ENCODE data around the gene BRAF. TPM values are rescaled to one million over a fixed set of nuclear protein-coding genes. Genes with fewer than 3 reads are reported as not detected.

BRAF gene
- total and polyA plus RNA-seq, 2 of the 8 experiments (the other 6 are each of a cell fraction or from before 2014, with no cell fraction given), result 11.4 to 32.6 TPM

DNA sequence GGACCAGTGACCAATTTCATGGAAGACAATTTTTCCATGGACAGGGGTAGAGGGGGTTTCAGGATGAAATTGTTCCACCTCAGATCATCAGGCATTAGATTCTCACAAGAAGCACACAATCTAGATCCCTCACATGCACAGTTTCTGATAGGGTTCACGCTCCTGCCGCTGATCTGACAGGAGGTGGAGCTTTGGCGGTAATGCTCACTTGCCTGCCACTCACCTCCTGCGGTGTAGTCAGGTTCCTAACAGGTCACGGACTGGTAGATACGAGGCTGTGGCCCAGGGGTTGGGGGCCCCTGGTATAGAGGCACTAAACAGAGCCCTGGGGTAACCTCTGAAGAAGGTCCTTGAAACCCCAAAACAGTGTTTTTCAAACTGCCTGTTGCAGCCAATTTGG lies 6.5 kb downstream of the BRAF start:
- no peak overlapping the region for H3K4me2 ChIP-seq (ENCODE audit: insufficient read depth in 1 of 2, low read depth in 2 of 2, low read length in 2 of 2)
- no peak overlapping the region for H3K4ac ChIP-seq (replicated peaks; ENCODE audit: insufficient read length, low read depth, low read length)
- no peak overlapping the region for H3K56ac ChIP-seq (replicated peaks; ENCODE audit: insufficient read length, low read depth, low read length)
- no peak overlapping the region for H2BK15ac ChIP-seq (ENCODE audit: low read length)
- ChIA-PET CTCF (ENCODE audit: partially characterized antibody) (interaction anchor here (1.1 to 1.3 kb wide), 2 partner anchors 11 to 12 kb away, joined by 4 to 7 read pairs; no protein-coding TSS in a partner anchor), POLR2A (ENCODE audit: partially characterized antibody) (interaction anchor here (1.1 kb wide), 1 partner anchor 9 kb away, joined by 3 read pairs; no protein-coding TSS in a partner anchor)
- no peak overlapping the region for H4K5ac ChIP-seq (ENCODE audit: insufficient read length, low read depth, low read length)
- H4K91ac ChIP-seq (replicated peaks; ENCODE audit: insufficient read length, low read length), result no peak overlapping the region
- H2BK12ac ChIP-seq (ENCODE audit: low read depth, low read length), result no peak overlapping the region
- peaks cover 5% of the 10 kb centered on the region; the same call in 1 of the 2 replicates for H3K79me1 ChIP-seq (ENCODE audit: low read depth, low read length)
- no peak overlapping the region for H3K4me3 ChIP-seq (ENCODE audit: extremely low read depth in 1 of 4, insufficient read depth in 2 of 4, low read depth in 3 of 4, low read length in 4 of 4)
- no peak overlapping the region for H3K23ac ChIP-seq (ENCODE audit: insufficient read length)
- no peak overlapping the region for H3K9ac ChIP-seq (replicated peaks in 1 of 4; ENCODE audit: extremely low read depth in 1 of 4, low read depth in 3 of 4, low read length in 3 of 4)
- H2BK20ac ChIP-seq (ENCODE audit: low read length), result no peak overlapping the region
- FAIRE-seq (no peak), DNase-seq (ENCODE audit: low read depth in 1 of 2, low spot score in 2 of 2) (no peak)
- peaks cover 10 to 15% of the 10 kb centered on the region in 2 experiments for H4K20me1 ChIP-seq (replicated peaks in 1 of 2; ENCODE audit: control insufficient read depth in 1 of 2, insufficient read depth in 2 of 2, low read length in 2 of 2)
- H3K27me3 ChIP-seq (replicated peaks in 1 of 4; ENCODE audit: control insufficient read depth in 3 of 4, extremely low read depth in 1 of 4, insufficient read depth in 3 of 4, low read length in 3 of 4), result no peaks in the 10 kb centered on the region
- no peak overlapping the region for H2BK120ac ChIP-seq (replicated peaks; ENCODE audit: low read depth, low read length)
- no peak overlapping the region for H2AK5ac ChIP-seq (ENCODE audit: low read depth, low read length)
- no peak overlapping the region for H3K27ac ChIP-seq (ENCODE audit: low read depth, low read length)
- H3K4me1 ChIP-seq (replicated peaks in 1 of 4; ENCODE audit: control insufficient read depth in 3 of 4, insufficient read depth in 4 of 4, low read length in 3 of 4), result peaks cover 0 to 5% (median 1%) of the 10 kb centered on the region in 4 experiments; a peak in 2 of 7 replicates
- H3K14ac ChIP-seq (ENCODE audit: insufficient read length), result no peak overlapping the region
- no peaks in the 10 kb centered on the region for H3K36me3 ChIP-seq (ENCODE audit: control insufficient read depth in 2 of 4, insufficient read depth in 4 of 4, low read length in 3 of 4)
- H2BK5ac ChIP-seq (ENCODE audit: low read depth, low read length), result no peak overlapping the region
- WGBS, 2 experiments (ENCODE audit: extremely low coverage in 1 of 2, insufficient coverage in 1 of 2, insufficient read length in 1 of 2, insufficient replicate concordance in 2 of 2, low coverage in 1 of 2, low lambda C conversion rate in 2 of 2, missing lambda C conversion rate in 1 of 2), result 90% methylated on average over 6 of the region's 6 CpGs; no CpG with 5 or more reads in 1 of the 2 experiments
- no peak overlapping the region for H3K18ac ChIP-seq (ENCODE audit: extremely low read depth, low read length)
- H4K8ac ChIP-seq (ENCODE audit: extremely low read depth, insufficient read depth, low read length), result no peak overlapping the region
- no peaks in the 10 kb centered on the region for H3K23me2 ChIP-seq (ENCODE audit: low read depth, low read length)
- H3K79me2 ChIP-seq (ENCODE audit: control insufficient read depth in 1 of 2, insufficient read depth in 2 of 2, low read length in 2 of 2), result peaks cover 4 to 91% of the 10 kb centered on the region in 2 experiments
- no peak overlapping the region for H2AFZ ChIP-seq (ENCODE audit: low read length)
- H3K9me3 ChIP-seq (ENCODE audit: insufficient read depth in 2 of 2, low read depth in 1 of 2, low read length in 1 of 2), result no peaks in the 10 kb centered on the region
- TF ChIP-seq POLR2A (IDR thresholded peaks at IDR 0.05; ENCODE audit: control extremely low read depth in 1 of 2, low read depth in 2 of 2, low read length in 2 of 2) (no peak), EP300 (IDR thresholded peaks at IDR 0.05; ENCODE audit: borderline replicate concordance in 1 of 2, low read depth in 2 of 2, low read length in 2 of 2) (no peak), KDM4A (IDR thresholded peaks at IDR 0.05; ENCODE audit: low read depth, low read length, severe bottlenecking) (no peak), JUN (IDR thresholded peaks at IDR 0.05; ENCODE audit: low read depth, low read length) (no peak), RBBP5 (IDR thresholded peaks at IDR 0.05; ENCODE audit: borderline replicate concordance, low read depth, low read length) (no peak), RFX5 (IDR thresholded peaks at IDR 0.05; ENCODE audit: borderline replicate concordance, low read depth, low read length) (no peak), HDAC6 (IDR thresholded peaks at IDR 0.05; ENCODE audit: low read depth, low read length) (no peak), TCF12 (IDR thresholded peaks at IDR 0.05; ENCODE audit: low read depth, low read length) (no peak), CHD1 (IDR thresholded peaks at IDR 0.05; ENCODE audit: low read depth, low read length) (no peak), BRCA1 (IDR thresholded peaks at IDR 0.05; ENCODE audit: low read depth, low read length) (no peak)
- TF ChIP-seq, protein P1, sequence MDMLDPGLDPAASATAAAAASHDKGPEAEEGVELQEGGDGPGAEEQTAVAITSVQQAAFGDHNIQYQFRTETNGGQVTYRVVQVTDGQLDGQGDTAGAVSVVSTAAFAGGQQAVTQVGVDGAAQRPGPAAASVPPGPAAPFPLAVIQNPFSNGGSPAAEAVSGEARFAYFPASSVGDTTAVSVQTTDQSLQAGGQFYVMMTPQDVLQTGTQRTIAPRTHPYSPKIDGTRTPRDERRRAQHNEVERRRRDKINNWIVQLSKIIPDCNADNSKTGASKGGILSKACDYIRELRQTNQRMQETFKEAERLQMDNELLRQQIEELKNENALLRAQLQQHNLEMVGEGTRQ (IDR thresholded peaks at IDR 0.05; ENCODE audit: low read length), result no peak
